HEK293 (cell line): ENCODE measurements around the gene GLRA3.

ENCODE experiments used
- CTCF ChIA-PET: fragments of 350-600 bp; formaldehyde crosslinking; extraction: SDS; loops from one replicate; lab custom pipeline; 2021; ENCODE audit warnings: antibody characterized with exemption; lab: Yijun Ruan, JAX
- POLR2A ChIA-PET: fragments of 300-600 bp; formaldehyde crosslinking; extraction: SDS; loops from one replicate; lab custom pipeline; 2020; ENCODE audit warnings: antibody characterized with exemption, inconsistent platforms; lab: Yijun Ruan, JAX
- H3K27ac ChIP-seq: fragments of 200-500 bp; sonication (Bioruptor generic); 2 replicates; pipeline ENCODE4 v1.5.1; 2014; ENCODE audit warnings: low read depth, low read length, control low read depth, inconsistent platforms; ENCODE audit errors: extremely low read depth
- H3K36me3 ChIP-seq, 2 experiments: fragments of 200-500 bp in 1 of 2; sonication (Bioruptor generic) in 1 of 2; 1 replicate in 1 of 2; 2 replicates in 1 of 2; pipeline ENCODE4 v1.5.1; 2014 to 2017; ENCODE audit warnings: inconsistent platforms in 2 of 2, low read length in 2 of 2; ENCODE audit not compliant: control insufficient read depth in 2 of 2, insufficient read depth in 1 of 2
- H3K4me1 ChIP-seq: fragments of 200-500 bp; sonication (Bioruptor generic); 2 replicates; pipeline ENCODE4 v1.5.1; 2014; ENCODE audit warnings: mild to moderate bottlenecking, low read length, inconsistent platforms; ENCODE audit not compliant: control insufficient read depth, insufficient read depth
- H3K4me3 ChIP-seq: 2 replicates; pipeline ENCODE4 v1.5.1; 2011; ENCODE audit warnings: low read depth, mild to moderate bottlenecking, control low read depth, low read length, moderate library complexity
- H3K9me3 ChIP-seq: fragments of 200-500 bp; sonication (Bioruptor generic); 2 replicates; pipeline ENCODE4 v1.5.1; 2014; ENCODE audit warnings: low read depth, low read length, inconsistent platforms; ENCODE audit not compliant: control insufficient read depth, insufficient read depth
- GLIS1 ChIP-seq: fragments of 450-650 bp; formaldehyde crosslinking; IDR thresholded peaks from 2 replicates; pipeline ENCODE4 v1.5.1; 2016; ENCODE audit warnings: missing biosample characterization, missing genetic modification characterization
- MZF1 ChIP-seq: fragments of 450-650 bp; formaldehyde crosslinking; IDR thresholded peaks from 2 replicates; pipeline ENCODE4 v1.5.1; 2017; ENCODE audit warnings: missing biosample characterization, missing genetic modification characterization, borderline replicate concordance
- PATZ1 ChIP-seq: fragments of 450-650 bp; formaldehyde crosslinking; IDR thresholded peaks from 2 replicates; pipeline ENCODE4 v1.5.1; 2016; ENCODE audit warnings: missing biosample characterization, missing genetic modification characterization
- SCRT2 ChIP-seq: fragments of 450-650 bp; formaldehyde crosslinking; IDR thresholded peaks from 2 replicates; pipeline ENCODE4 v1.5.1; 2016; ENCODE audit warnings: missing biosample characterization, missing genetic modification characterization
- WT1 ChIP-seq: fragments of 450-650 bp; formaldehyde crosslinking; IDR thresholded peaks from 2 replicates; pipeline ENCODE4 v1.5.1; 2016; ENCODE audit warnings: missing biosample characterization, missing genetic modification characterization
- ZNF133 ChIP-seq: fragments of 450-650 bp; formaldehyde crosslinking; IDR thresholded peaks from 2 replicates; pipeline ENCODE4 v1.5.1; 2016; ENCODE audit warnings: missing biosample characterization, missing genetic modification characterization
- ZNF157 ChIP-seq: fragments of 450-650 bp; formaldehyde crosslinking; IDR thresholded peaks from 2 replicates; pipeline ENCODE4 v1.5.1; 2016; ENCODE audit warnings: missing biosample characterization, missing genetic modification characterization
- ZNF37A ChIP-seq: fragments of 450-650 bp; IDR thresholded peaks from 2 replicates; pipeline ENCODE4 v1.5.1; 2018; ENCODE audit warnings: missing biosample characterization, missing genetic modification characterization
- ZNF426 ChIP-seq: fragments of 450-650 bp; formaldehyde crosslinking; IDR thresholded peaks from 2 replicates; pipeline ENCODE4 v1.5.1; 2017; ENCODE audit warnings: missing biosample characterization, missing genetic modification characterization, mild to moderate bottlenecking, inconsistent platforms, moderate library complexity
- ZNF510 ChIP-seq: fragments of 450-650 bp; formaldehyde crosslinking; IDR thresholded peaks from 2 replicates; pipeline ENCODE4 v1.5.1; 2018; ENCODE audit warnings: mild to moderate bottlenecking, missing genetic modification characterization, missing biosample characterization; ENCODE audit not compliant: insufficient replicate concordance
- ZNF518A ChIP-seq: fragments of 450-650 bp; formaldehyde crosslinking; conservative IDR thresholded peaks from 2 replicates; pipeline ENCODE4 v1.5.1; 2016; ENCODE audit warnings: low read depth, missing biosample characterization, missing genetic modification characterization
- ZNF624 ChIP-seq: fragments of 450-650 bp; formaldehyde crosslinking; IDR thresholded peaks from 2 replicates; pipeline ENCODE4 v1.5.1; 2017; ENCODE audit warnings: missing biosample characterization, missing genetic modification characterization
- ZNF629 ChIP-seq: fragments of 450-650 bp; formaldehyde crosslinking; IDR thresholded peaks from 2 replicates; pipeline ENCODE4 v1.5.1; 2017; ENCODE audit warnings: missing biosample characterization, missing genetic modification characterization
- ZNF639 ChIP-seq: fragments of 450-650 bp; formaldehyde crosslinking; IDR thresholded peaks from 2 replicates; pipeline ENCODE4 v1.5.1; 2016; ENCODE audit warnings: missing biosample characterization, missing genetic modification characterization
- ZNF645 ChIP-seq: fragments of 450-650 bp; formaldehyde crosslinking; IDR thresholded peaks from 2 replicates; pipeline ENCODE4; 2016; ENCODE audit warnings: missing biosample characterization, missing genetic modification characterization
- ZNF692 ChIP-seq: fragments of 450-650 bp; formaldehyde crosslinking; IDR thresholded peaks from 2 replicates; pipeline ENCODE4 v1.5.1; 2016; ENCODE audit warnings: missing biosample characterization, missing genetic modification characterization
- ZNF791 ChIP-seq: fragments of 450-650 bp; formaldehyde crosslinking; IDR thresholded peaks from 2 replicates; pipeline ENCODE4 v1.5.1; 2016; ENCODE audit warnings: missing biosample characterization, missing genetic modification characterization
- ZSCAN18 ChIP-seq: fragments of 450-650 bp; formaldehyde crosslinking; IDR thresholded peaks from 2 replicates; pipeline ENCODE4 v1.5.1; 2016; ENCODE audit warnings: missing biosample characterization, missing genetic modification characterization

Gene GLRA3

GRCh38 chr4:174757736-174758135, 71.3 kb downstream of the GLRA3 start:
- no peaks in the 10 kb centered on the region; the same call in 1 of the 2 replicates for H3K4me1 ChIP-seq
- TF ChIP-seq MZF1 (tag by site-specific recombination) = peak; percentile 89; the same call in 1 of the 2 replicates
- peak; percentile 69 for TF ChIP-seq GLIS1 (tag by site-specific recombination)
- TF ChIP-seq ZNF645 = no peak
- no peak for TF ChIP-seq WT1 (tag by site-specific recombination)
- no peak for TF ChIP-seq ZNF624 (tag by site-specific recombination)
- CTCF ChIA-PET = no interaction called here

GRCh38 chr4:174753021-174753420, 76.0 kb downstream of the GLRA3 start:
- POLR2A ChIA-PET = no interaction called here
- CTCF ChIA-PET = interaction anchor here (1.5 to 1.7 kb wide), 2 partner anchors 13 to 15 kb away, joined by 3 read pairs; no protein-coding TSS in a partner anchor
- no peaks in the 10 kb centered on the region for H3K36me3 ChIP-seq
- H3K4me1 ChIP-seq = no peaks in the 10 kb centered on the region; the same call in 1 of the 2 replicates
- no peak for TF ChIP-seq ZNF510
- TF ChIP-seq PATZ1 (tag by site-specific recombination) = no peak
- no peak for TF ChIP-seq ZNF426 (tag by site-specific recombination)
- no peak for TF ChIP-seq ZNF133 (tag by site-specific recombination)
- no peak for TF ChIP-seq ZNF37A (tag by site-specific recombination)
- TF ChIP-seq ZSCAN18 (tag by site-specific recombination) = no peak
- TF ChIP-seq ZNF791 (tag by site-specific recombination) = no peak
- TF ChIP-seq ZNF639 (tag by site-specific recombination) = no peak
- TF ChIP-seq, all 188 proteins: peak for 0
- H3K9me3 ChIP-seq = no peaks in the 10 kb centered on the region
- no peak overlapping the region for H3K27ac ChIP-seq
- H3K4me3 ChIP-seq = no peak overlapping the region

More at GRCh38 chr4:174757736-174758135, 71.3 kb downstream of the GLRA3 start:
- H3K9me3 ChIP-seq = no peaks in the 10 kb centered on the region
- H3K4me3 ChIP-seq = no peak overlapping the region
- POLR2A ChIA-PET = no interaction called here
- no peak overlapping the region for H3K27ac ChIP-seq
- no peaks in the 10 kb centered on the region for H3K36me3 ChIP-seq

GRCh38 chr4:174752026-174752425, 77.0 kb downstream of the GLRA3 start:
- H3K27ac ChIP-seq = no peak overlapping the region
- POLR2A ChIA-PET = no interaction called here
- CTCF ChIA-PET = interaction anchor here (1.5 to 1.7 kb wide), 2 partner anchors 14 kb away, joined by 3 read pairs; no protein-coding TSS in a partner anchor
- H3K36me3 ChIP-seq = no peaks in the 10 kb centered on the region
- H3K4me3 ChIP-seq = no peak overlapping the region
- H3K9me3 ChIP-seq = no peaks in the 10 kb centered on the region
- H3K4me1 ChIP-seq = no peaks in the 10 kb centered on the region
- no peak for TF ChIP-seq SCRT2 (tag by site-specific recombination)
- no peak for TF ChIP-seq ZNF692
- no peak for TF ChIP-seq ZNF157 (tag by site-specific recombination)
- no peak for TF ChIP-seq ZNF629 (tag by site-specific recombination)
- no peak for TF ChIP-seq MZF1 (tag by site-specific recombination)
- no peak for TF ChIP-seq ZNF518A
